SU-DHL-6 (cell line): Measurements from ENCODE around the gene F12.

Experiments
- EZH2phosphoT487 ChIP-seq: fragments of 200-600 bp; sonication (generic), shearing (Covaris generic); conservative IDR thresholded peaks from 2 replicates; pipeline ENCODE4 v1.6.1; 2018; ENCODE audit warnings: mild to moderate bottlenecking, antibody characterized with exemption, low read length, moderate library complexity, mixed read lengths
- TF ChIP-seq, protein P1 (sequence below): fragments of 200-600 bp; sonication (generic); IDR thresholded peaks from one replicate; pipeline ENCODE4 v1.5.1; 2017; ENCODE audit warnings: antibody characterized with exemption, mild to moderate bottlenecking, low read length, moderate library complexity; ENCODE audit not compliant: insufficient read depth, poor library complexity, severe bottlenecking

DNA sequence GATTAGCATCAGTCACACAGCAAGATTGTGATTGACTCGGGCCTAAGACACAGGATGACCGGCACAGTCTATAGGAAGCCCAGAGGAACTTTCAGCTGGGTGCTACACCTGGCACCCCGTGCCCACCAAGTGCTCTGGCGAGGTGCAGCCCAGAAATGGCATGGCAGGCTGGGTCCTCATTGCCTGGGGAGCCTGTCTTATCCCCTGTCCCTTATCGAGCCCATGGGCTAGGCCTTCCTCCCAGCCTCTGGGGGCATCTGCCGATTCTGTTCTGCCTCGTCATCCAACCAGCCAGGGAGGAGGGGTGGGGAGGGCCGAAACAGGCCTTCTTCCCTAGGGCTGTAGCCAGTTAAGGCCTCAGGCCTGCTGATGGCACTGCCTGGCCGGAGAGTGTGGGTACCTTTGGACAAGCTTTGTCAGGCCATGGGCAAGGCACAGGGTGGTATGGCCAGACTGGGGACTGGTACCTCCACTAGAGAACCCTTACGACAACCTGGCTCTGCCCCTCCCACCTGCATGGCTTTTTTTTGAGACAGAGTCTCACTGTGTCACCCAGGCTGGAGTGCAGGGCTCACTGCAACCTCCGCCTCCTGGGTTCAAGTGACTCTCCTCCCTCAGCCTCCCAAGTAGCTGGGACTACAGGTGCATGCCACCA is 18.7 kb upstream of the F12 start:
- TF ChIP-seq, protein P1, sequence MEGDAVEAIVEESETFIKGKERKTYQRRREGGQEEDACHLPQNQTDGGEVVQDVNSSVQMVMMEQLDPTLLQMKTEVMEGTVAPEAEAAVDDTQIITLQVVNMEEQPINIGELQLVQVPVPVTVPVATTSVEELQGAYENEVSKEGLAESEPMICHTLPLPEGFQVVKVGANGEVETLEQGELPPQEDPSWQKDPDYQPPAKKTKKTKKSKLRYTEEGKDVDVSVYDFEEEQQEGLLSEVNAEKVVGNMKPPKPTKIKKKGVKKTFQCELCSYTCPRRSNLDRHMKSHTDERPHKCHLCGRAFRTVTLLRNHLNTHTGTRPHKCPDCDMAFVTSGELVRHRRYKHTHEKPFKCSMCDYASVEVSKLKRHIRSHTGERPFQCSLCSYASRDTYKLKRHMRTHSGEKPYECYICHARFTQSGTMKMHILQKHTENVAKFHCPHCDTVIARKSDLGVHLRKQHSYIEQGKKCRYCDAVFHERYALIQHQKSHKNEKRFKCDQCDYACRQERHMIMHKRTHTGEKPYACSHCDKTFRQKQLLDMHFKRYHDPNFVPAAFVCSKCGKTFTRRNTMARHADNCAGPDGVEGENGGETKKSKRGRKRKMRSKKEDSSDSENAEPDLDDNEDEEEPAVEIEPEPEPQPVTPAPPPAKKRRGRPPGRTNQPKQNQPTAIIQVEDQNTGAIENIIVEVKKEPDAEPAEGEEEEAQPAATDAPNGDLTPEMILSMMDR: no peak
- TF ChIP-seq EZH2phosphoT487: no peak
